WTC11 (cell line): ENCODE data around the gene CCR5. TPM values are rescaled to one million over a fixed set of nuclear protein-coding genes. Genes with fewer than 3 reads are reported as not detected.

ENCODE experiments used
- ATAC-seq: fragments of 200-7000 bp; cut with Tn5 transposase; 2 replicates; pipeline ENCODE4 v1.10.0; 2021; ENCODE audit warnings: mild to moderate bottlenecking, moderate library complexity
- CTCF ChIA-PET: fragments of 300-600 bp; sonication (Branson Sonifier 250); formaldehyde crosslinking; loops from one replicate; lab custom pipeline; 2021; ENCODE audit warnings: antibody characterized with exemption; lab: Charles Lee
- POLR2A ChIA-PET: fragments of 350-600 bp; sonication (Branson Sonifier 250); formaldehyde crosslinking; loops from one replicate; lab custom pipeline; 2021; ENCODE audit warnings: antibody characterized with exemption; lab: Charles Lee
- DNase-seq: peaks from one replicate; pipeline ENCODE4 v3.0.0; 2021; ENCODE audit warnings: low spot score
- H3K27ac Mint-ChIP-seq: 2 replicates; pipeline ENCODE4 v1.8.0; 2021; ENCODE audit warnings: mixed read lengths
- H3K27me3 Mint-ChIP-seq: 2 replicates; pipeline ENCODE4 v1.8.0; 2021; ENCODE audit warnings: low read depth, mild to moderate bottlenecking, moderate library complexity, mixed read lengths
- H3K36me3 Mint-ChIP-seq: 2 replicates; pipeline ENCODE4 v1.8.0; 2021; ENCODE audit warnings: mixed read lengths
- H3K4me1 Mint-ChIP-seq: 2 replicates; pipeline ENCODE4 v1.8.0; 2022; ENCODE audit warnings: mixed read lengths
- H3K4me3 Mint-ChIP-seq: 2 replicates; pipeline ENCODE4 v1.8.0; 2021; ENCODE audit warnings: mild to moderate bottlenecking, moderate library complexity, mixed read lengths
- H3K9me3 Mint-ChIP-seq: 2 replicates; pipeline ENCODE4 v1.8.0; 2021; ENCODE audit warnings: mixed read lengths
- ESRRA ChIP-seq: sonication (generic); formaldehyde crosslinking; IDR thresholded peaks from 2 replicates; pipeline ENCODE4 v1.8.1; 2022; ENCODE audit warnings: mild to moderate bottlenecking, missing genetic modification reagents, borderline replicate concordance
- FOXK1 ChIP-seq: sonication (generic); formaldehyde crosslinking; IDR thresholded peaks from 2 replicates; pipeline ENCODE4 v1.8.0; 2022; ENCODE audit warnings: mild to moderate bottlenecking, moderate library complexity, missing genetic modification reagents
- FOXP1 ChIP-seq: sonication (generic); formaldehyde crosslinking; IDR thresholded peaks from 2 replicates; pipeline ENCODE4 v1.8.0; 2022; ENCODE audit warnings: missing genetic modification reagents, mild to moderate bottlenecking, moderate library complexity, borderline replicate concordance
- MYBL2 ChIP-seq: sonication (generic); formaldehyde crosslinking; IDR thresholded peaks from 2 replicates; pipeline ENCODE4 v1.8.1; 2023; ENCODE audit warnings: mild to moderate bottlenecking, moderate library complexity, missing genetic modification reagents
- SMAD3 ChIP-seq: sonication (generic); formaldehyde crosslinking; IDR thresholded peaks from 2 replicates; pipeline ENCODE4 v1.8.0; 2022; ENCODE audit warnings: missing genetic modification reagents, mild to moderate bottlenecking, borderline replicate concordance
- TEAD1 ChIP-seq: sonication (generic); formaldehyde crosslinking; IDR thresholded peaks from 2 replicates; pipeline ENCODE4 v1.8.0; 2022; ENCODE audit warnings: mild to moderate bottlenecking, missing genetic modification reagents
- TP53 ChIP-seq: sonication (generic); formaldehyde crosslinking; IDR thresholded peaks from 2 replicates; pipeline ENCODE4 v1.8.1; 2023; ENCODE audit warnings: mild to moderate bottlenecking, missing genetic modification reagents
- ZNF232 ChIP-seq: sonication (generic); formaldehyde crosslinking; IDR thresholded peaks from 2 replicates; pipeline ENCODE4 v1.8.0; 2022; ENCODE audit warnings: mild to moderate bottlenecking, missing genetic modification reagents
- ZNF263 ChIP-seq: sonication (generic); formaldehyde crosslinking; IDR thresholded peaks from 2 replicates; pipeline ENCODE4 v1.8.1; 2022; ENCODE audit warnings: low read depth, mild to moderate bottlenecking, moderate library complexity, missing genetic modification reagents
- ZNF423 ChIP-seq: fragments of 250-450 bp; sonication (Bioruptor Pico); IDR thresholded peaks from 2 replicates; pipeline ENCODE4 v2.1.2; 2022; ENCODE audit warnings: mild to moderate bottlenecking, moderate library complexity
- total RNA-seq: library from RNA; stranded (reverse); gene quantifications from 3 replicates; pipeline ENCODE4 v1.2.3, GENCODE V29; 2021
- TF ChIP-seq, protein P1 (sequence below): sonication (generic); formaldehyde crosslinking; IDR thresholded peaks from 2 replicates; pipeline ENCODE4 v1.8.0; 2023; ENCODE audit warnings: missing genetic modification reagents, mild to moderate bottlenecking, borderline replicate concordance
- TF ChIP-seq, protein P2 (sequence below): sonication (generic); formaldehyde crosslinking; conservative IDR thresholded peaks from 2 replicates; pipeline ENCODE4 v1.8.1; 2023; ENCODE audit warnings: mild to moderate bottlenecking, low read depth, missing genetic modification reagents, moderate library complexity
- TF ChIP-seq, protein P3 (sequence below): fragments of 250-450 bp; sonication (Bioruptor Pico); conservative IDR thresholded peaks from 2 replicates; pipeline ENCODE4 v1.9.0; 2021; ENCODE audit warnings: mild to moderate bottlenecking
- TF ChIP-seq, protein P4 (sequence below): sonication (generic); formaldehyde crosslinking; IDR thresholded peaks from 2 replicates; pipeline ENCODE4 v1.8.1; 2022; ENCODE audit warnings: mild to moderate bottlenecking, moderate library complexity, missing genetic modification reagents
- TF ChIP-seq, protein P5 (sequence below): sonication (generic); formaldehyde crosslinking; IDR thresholded peaks from 2 replicates; pipeline ENCODE4 v1.8.0; 2023; ENCODE audit warnings: mild to moderate bottlenecking, missing genetic modification reagents
- TF ChIP-seq, protein P6 (sequence below): fragments of 250-450 bp; sonication (Bioruptor Pico); IDR thresholded peaks from 2 replicates; pipeline ENCODE4 v1.8.0; 2021; ENCODE audit warnings: mild to moderate bottlenecking
- TF ChIP-seq, protein P7 (sequence below): sonication (generic); formaldehyde crosslinking; IDR thresholded peaks from 2 replicates; pipeline ENCODE4 v1.8.1; 2022; ENCODE audit warnings: missing genetic modification reagents, borderline replicate concordance
- TF ChIP-seq, protein P8 (sequence below): sonication (generic); formaldehyde crosslinking; IDR thresholded peaks from 2 replicates; pipeline ENCODE4 v1.8.0; 2022; ENCODE audit warnings: mild to moderate bottlenecking, missing genetic modification reagents

CCR5 gene
- total RNA-seq, 1 experiment from 2014 or later, result not detected

DNA sequence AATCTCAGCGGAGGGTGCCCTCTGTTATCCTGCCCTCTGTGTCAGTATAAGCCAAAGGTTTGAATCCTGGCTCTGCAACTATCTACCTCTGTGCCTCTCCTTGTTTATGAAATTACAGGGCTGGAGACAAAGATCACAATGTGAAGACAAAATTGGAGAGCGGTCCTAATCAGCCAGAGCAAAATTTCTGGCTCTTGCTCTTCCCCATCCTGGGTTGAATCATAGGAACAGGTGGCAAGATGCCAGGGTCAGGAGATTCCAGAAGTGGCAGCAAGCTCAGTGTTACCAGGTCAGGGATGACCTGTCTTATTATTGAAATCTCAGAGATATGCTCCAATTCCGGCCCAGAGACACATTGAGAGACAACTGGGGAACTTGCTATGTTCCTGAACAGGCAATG is 19.1 kb upstream of the CCR5 start (continued):
- TF ChIP-seq, protein P1, sequence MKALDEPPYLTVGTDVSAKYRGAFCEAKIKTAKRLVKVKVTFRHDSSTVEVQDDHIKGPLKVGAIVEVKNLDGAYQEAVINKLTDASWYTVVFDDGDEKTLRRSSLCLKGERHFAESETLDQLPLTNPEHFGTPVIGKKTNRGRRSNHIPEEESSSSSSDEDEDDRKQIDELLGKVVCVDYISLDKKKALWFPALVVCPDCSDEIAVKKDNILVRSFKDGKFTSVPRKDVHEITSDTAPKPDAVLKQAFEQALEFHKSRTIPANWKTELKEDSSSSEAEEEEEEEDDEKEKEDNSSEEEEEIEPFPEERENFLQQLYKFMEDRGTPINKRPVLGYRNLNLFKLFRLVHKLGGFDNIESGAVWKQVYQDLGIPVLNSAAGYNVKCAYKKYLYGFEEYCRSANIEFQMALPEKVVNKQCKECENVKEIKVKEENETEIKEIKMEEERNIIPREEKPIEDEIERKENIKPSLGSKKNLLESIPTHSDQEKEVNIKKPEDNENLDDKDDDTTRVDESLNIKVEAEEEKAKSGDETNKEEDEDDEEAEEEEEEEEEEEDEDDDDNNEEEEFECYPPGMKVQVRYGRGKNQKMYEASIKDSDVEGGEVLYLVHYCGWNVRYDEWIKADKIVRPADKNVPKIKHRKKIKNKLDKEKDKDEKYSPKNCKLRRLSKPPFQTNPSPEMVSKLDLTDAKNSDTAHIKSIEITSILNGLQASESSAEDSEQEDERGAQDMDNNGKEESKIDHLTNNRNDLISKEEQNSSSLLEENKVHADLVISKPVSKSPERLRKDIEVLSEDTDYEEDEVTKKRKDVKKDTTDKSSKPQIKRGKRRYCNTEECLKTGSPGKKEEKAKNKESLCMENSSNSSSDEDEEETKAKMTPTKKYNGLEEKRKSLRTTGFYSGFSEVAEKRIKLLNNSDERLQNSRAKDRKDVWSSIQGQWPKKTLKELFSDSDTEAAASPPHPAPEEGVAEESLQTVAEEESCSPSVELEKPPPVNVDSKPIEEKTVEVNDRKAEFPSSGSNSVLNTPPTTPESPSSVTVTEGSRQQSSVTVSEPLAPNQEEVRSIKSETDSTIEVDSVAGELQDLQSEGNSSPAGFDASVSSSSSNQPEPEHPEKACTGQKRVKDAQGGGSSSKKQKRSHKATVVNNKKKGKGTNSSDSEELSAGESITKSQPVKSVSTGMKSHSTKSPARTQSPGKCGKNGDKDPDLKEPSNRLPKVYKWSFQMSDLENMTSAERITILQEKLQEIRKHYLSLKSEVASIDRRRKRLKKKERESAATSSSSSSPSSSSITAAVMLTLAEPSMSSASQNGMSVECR, result no peak
- TF ChIP-seq MYBL2 (no peak), ZNF423 (no peak), FOXP1 (no peak), ESRRA (CRISPR knock-in tag) (no peak), FOXK1 (CRISPR knock-in tag) (no peak), ZNF232 (CRISPR knock-in tag) (no peak)
- TF ChIP-seq, protein P2, sequence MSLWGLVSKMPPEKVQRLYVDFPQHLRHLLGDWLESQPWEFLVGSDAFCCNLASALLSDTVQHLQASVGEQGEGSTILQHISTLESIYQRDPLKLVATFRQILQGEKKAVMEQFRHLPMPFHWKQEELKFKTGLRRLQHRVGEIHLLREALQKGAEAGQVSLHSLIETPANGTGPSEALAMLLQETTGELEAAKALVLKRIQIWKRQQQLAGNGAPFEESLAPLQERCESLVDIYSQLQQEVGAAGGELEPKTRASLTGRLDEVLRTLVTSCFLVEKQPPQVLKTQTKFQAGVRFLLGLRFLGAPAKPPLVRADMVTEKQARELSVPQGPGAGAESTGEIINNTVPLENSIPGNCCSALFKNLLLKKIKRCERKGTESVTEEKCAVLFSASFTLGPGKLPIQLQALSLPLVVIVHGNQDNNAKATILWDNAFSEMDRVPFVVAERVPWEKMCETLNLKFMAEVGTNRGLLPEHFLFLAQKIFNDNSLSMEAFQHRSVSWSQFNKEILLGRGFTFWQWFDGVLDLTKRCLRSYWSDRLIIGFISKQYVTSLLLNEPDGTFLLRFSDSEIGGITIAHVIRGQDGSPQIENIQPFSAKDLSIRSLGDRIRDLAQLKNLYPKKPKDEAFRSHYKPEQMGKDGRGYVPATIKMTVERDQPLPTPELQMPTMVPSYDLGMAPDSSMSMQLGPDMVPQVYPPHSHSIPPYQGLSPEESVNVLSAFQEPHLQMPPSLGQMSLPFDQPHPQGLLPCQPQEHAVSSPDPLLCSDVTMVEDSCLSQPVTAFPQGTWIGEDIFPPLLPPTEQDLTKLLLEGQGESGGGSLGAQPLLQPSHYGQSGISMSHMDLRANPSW (CRISPR knock-in tag), result no peak
- TF ChIP-seq, protein P3, sequence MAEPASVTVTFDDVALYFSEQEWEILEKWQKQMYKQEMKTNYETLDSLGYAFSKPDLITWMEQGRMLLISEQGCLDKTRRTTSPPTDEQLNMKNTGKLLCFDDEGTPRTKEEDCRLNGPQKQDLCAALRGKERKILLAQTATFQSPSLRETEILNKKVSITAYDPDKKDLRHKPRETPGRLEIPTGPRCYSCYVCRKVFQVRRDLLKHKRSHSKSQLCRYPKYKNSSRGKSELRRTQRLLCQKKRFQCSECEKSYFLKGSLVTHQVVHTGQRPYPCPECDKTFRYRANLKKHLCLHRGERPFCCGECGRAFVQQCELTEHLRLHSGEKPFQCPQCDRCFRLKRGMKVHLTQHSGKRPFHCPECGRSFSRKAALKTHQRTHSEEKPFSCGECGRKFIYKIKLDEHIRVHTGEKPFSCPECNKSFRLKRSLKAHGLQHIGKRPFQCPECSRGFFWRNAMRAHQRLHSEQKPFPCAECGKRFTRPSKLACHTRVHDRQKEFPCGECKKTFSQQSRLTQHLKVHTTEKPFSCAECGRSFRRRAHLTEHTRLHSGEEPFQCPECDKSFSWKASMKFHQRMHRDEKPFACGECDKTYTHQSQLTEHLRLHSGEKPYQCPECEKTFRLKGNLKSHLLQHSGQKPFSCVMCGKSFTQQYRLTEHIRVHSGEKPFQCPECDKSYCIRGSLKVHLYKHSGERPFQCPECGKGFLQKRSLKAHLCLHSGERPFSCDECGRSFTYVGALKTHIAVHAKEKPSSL, result no peak
- TF ChIP-seq, protein P4, sequence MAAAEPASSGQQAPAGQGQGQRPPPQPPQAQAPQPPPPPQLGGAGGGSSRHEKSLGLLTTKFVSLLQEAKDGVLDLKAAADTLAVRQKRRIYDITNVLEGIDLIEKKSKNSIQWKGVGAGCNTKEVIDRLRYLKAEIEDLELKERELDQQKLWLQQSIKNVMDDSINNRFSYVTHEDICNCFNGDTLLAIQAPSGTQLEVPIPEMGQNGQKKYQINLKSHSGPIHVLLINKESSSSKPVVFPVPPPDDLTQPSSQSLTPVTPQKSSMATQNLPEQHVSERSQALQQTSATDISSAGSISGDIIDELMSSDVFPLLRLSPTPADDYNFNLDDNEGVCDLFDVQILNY (CRISPR knock-in tag), result no peak

DNA sequence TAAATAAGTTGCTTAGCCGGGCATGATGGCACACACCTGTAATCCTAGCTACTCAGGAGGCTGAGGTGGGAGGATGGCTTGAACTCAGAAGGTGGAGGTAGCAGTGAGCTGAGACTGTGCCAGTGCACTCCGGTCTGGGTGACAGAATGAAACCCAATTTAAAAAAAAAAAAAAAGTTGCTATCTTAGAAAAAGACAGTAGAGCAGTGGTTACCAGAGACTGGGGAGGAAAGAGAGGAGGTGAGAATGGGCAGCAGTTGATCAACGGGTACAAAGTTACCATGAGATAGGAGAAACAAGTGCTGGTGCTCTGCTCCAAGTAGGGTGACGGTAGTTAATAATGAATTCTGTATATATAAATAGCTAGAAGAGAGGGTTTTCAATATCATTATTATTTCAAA is 17.7 kb upstream of the CCR5 start:
- ATAC-seq (no peak), DNase-seq (no peak)
- Mint-ChIP-seq H3K27me3 (peaks cover 8% of the 10 kb centered on the region), H3K36me3 (peaks cover 4% of the 10 kb centered on the region; the same call in 1 of the 2 replicates), H3K27ac (no peak overlapping the region), H3K4me1 (peaks cover 11% of the 10 kb centered on the region; the same call in 1 of the 2 replicates), H3K4me3 (no peak overlapping the region), H3K9me3 (peaks cover 16% of the 10 kb centered on the region)
- POLR2A ChIA-PET, result no interaction called here
- CTCF ChIA-PET, result interaction anchor here (0.7 to 1.4 kb wide), 3 partner anchors 16 to 25 kb away, joined by 3 to 5 read pairs (median 5); no protein-coding TSS in a partner anchor
- TF ChIP-seq ZNF263, result no peak
- TF ChIP-seq, protein P5, sequence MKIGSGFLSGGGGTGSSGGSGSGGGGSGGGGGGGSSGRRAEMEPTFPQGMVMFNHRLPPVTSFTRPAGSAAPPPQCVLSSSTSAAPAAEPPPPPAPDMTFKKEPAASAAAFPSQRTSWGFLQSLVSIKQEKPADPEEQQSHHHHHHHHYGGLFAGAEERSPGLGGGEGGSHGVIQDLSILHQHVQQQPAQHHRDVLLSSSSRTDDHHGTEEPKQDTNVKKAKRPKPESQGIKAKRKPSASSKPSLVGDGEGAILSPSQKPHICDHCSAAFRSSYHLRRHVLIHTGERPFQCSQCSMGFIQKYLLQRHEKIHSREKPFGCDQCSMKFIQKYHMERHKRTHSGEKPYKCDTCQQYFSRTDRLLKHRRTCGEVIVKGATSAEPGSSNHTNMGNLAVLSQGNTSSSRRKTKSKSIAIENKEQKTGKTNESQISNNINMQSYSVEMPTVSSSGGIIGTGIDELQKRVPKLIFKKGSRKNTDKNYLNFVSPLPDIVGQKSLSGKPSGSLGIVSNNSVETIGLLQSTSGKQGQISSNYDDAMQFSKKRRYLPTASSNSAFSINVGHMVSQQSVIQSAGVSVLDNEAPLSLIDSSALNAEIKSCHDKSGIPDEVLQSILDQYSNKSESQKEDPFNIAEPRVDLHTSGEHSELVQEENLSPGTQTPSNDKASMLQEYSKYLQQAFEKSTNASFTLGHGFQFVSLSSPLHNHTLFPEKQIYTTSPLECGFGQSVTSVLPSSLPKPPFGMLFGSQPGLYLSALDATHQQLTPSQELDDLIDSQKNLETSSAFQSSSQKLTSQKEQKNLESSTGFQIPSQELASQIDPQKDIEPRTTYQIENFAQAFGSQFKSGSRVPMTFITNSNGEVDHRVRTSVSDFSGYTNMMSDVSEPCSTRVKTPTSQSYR (CRISPR knock-in tag), result no peak
- TF ChIP-seq, protein P6, sequence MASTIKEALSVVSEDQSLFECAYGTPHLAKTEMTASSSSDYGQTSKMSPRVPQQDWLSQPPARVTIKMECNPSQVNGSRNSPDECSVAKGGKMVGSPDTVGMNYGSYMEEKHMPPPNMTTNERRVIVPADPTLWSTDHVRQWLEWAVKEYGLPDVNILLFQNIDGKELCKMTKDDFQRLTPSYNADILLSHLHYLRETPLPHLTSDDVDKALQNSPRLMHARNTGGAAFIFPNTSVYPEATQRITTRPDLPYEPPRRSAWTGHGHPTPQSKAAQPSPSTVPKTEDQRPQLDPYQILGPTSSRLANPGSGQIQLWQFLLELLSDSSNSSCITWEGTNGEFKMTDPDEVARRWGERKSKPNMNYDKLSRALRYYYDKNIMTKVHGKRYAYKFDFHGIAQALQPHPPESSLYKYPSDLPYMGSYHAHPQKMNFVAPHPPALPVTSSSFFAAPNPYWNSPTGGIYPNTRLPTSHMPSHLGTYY (CRISPR knock-in tag), result no peak
- TF ChIP-seq ZNF232 (CRISPR knock-in tag), result no peak
- no peak for TF ChIP-seq TEAD1 (CRISPR knock-in tag)
- TF ChIP-seq, protein P7, sequence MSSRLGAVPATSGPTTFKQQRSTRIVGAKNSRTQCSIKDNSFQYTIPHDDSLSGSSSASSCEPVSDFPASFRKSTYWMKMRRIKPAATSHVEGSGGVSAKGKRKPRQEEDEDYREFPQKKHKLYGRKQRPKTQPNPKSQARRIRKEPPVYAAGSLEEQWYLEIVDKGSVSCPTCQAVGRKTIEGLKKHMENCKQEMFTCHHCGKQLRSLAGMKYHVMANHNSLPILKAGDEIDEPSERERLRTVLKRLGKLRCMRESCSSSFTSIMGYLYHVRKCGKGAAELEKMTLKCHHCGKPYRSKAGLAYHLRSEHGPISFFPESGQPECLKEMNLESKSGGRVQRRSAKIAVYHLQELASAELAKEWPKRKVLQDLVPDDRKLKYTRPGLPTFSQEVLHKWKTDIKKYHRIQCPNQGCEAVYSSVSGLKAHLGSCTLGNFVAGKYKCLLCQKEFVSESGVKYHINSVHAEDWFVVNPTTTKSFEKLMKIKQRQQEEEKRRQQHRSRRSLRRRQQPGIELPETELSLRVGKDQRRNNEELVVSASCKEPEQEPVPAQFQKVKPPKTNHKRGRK (CRISPR knock-in tag), result no peak
- TF ChIP-seq TP53 (CRISPR knock-in tag), result no peak
- no peak for TF ChIP-seq MYBL2
- TF ChIP-seq, protein P8, sequence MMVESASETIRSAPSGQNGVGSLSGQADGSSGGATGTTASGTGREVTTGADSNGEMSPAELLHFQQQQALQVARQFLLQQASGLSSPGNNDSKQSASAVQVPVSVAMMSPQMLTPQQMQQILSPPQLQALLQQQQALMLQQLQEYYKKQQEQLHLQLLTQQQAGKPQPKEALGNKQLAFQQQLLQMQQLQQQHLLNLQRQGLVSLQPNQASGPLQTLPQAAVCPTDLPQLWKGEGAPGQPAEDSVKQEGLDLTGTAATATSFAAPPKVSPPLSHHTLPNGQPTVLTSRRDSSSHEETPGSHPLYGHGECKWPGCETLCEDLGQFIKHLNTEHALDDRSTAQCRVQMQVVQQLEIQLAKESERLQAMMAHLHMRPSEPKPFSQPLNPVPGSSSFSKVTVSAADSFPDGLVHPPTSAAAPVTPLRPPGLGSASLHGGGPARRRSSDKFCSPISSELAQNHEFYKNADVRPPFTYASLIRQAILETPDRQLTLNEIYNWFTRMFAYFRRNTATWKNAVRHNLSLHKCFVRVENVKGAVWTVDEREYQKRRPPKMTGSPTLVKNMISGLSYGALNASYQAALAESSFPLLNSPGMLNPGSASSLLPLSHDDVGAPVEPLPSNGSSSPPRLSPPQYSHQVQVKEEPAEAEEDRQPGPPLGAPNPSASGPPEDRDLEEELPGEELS (CRISPR knock-in tag), result no peak
- TF ChIP-seq SMAD3, result no peak
